ENCODE data around the gene NSUN4. TPM values are rescaled to one million over a fixed set of nuclear protein-coding genes. Genes with fewer than 3 reads are reported as not detected.
A peak's percentile ranks its signal among the peaks of the same experiment; 100 is the strongest.

The NSUN4 gene
- total and polyA plus RNA-seq, 2 of the 13 experiments (the other 11 are each of a cell fraction or from before 2014, with no cell fraction given), result 21.5 to 23.5 TPM

- TF ChIP-seq ARID5B (CRISPR knock-in tag; IDR thresholded peaks at IDR 0.05) (peak; percentile 34; the same call in 1 of the 2 replicates), ZNF335 (CRISPR knock-in tag; IDR thresholded peaks at IDR 0.05) (no peak), TEAD3 (CRISPR knock-in tag; optimal IDR thresholded peaks at IDR 0.05; ENCODE audit: borderline replicate concordance) (no peak), PREB (CRISPR knock-in tag; IDR thresholded peaks at IDR 0.05) (no peak)
Measured at GRCh38 chr1:46345281-46345680, 4.7 kb downstream of the NSUN4 start (continued).

GRCh38 chr1:46352363-46352762 is 11.8 kb downstream of the NSUN4 start:
- DNase-seq (ENCODE audit: low spot score) (no peak), FAIRE-seq (no peak), ATAC-seq (no peak)
- H2AFZ ChIP-seq (ENCODE audit: low read length), result no peak overlapping the region
- H3K4me3 ChIP-seq (replicated peaks in 1 of 3; ENCODE audit: insufficient read depth in 1 of 3, low read depth in 2 of 3, low read length in 3 of 3), result no peak overlapping the region
- no peaks in the 10 kb centered on the region for H3K79me2 ChIP-seq (ENCODE audit: insufficient read depth, low read length)
- BruUV-seq (replicated peaks), result no TSS peak
- TF ChIP-seq HCFC1 (IDR thresholded peaks at IDR 0.05; ENCODE audit: low read depth, low read length) (no peak), HNRNPK (IDR thresholded peaks at IDR 0.05; ENCODE audit: low read depth, low read length, poor library complexity, severe bottlenecking) (peak; percentile 73)
- intact Hi-C loops (cut with micrococcal nuclease; ENCODE audit: unreplicated experiment), result no loop called here
- ChIA-PET CTCF (ENCODE audit: low intra/inter-chr PET ratio, low total read pairs) (no interaction called here), POLR2A (interaction anchor here (1.3 kb wide), 1 partner anchor 11 kb away, joined by 3 read pairs; no protein-coding TSS in a partner anchor)
- WGBS (ENCODE audit: low lambda C conversion rate), result 96% methylated on average over 2 of the region's 2 CpGs
- in situ Hi-C loops (cut with HindIII; ENCODE audit: extremely low pct_ligation_motif_present, low pct_unique_long_range_greater_than_20kb), result no loop called here
- no peaks in the 10 kb centered on the region for H3K27me3 ChIP-seq (ENCODE audit: control insufficient read depth in 1 of 2, insufficient read depth in 2 of 2, low read length in 2 of 2)
- H3K9me3 ChIP-seq (ENCODE audit: low read length), result no peaks in the 10 kb centered on the region
- H3K4me2 ChIP-seq (ENCODE audit: low read depth, low read length), result no peak overlapping the region
- H3K36me3 ChIP-seq (replicated peaks in 1 of 2; ENCODE audit: control insufficient read depth in 1 of 2, insufficient read depth in 2 of 2, low read length in 2 of 2), result peaks cover 13 to 56% of the 10 kb centered on the region in 2 experiments
- H3K27ac ChIP-seq (ENCODE audit: extremely low read length, insufficient read depth, low read length), result no peak overlapping the region
- peaks cover 6% of the 10 kb centered on the region; the same call in 1 of the 2 replicates for H3K4me1 ChIP-seq (ENCODE audit: insufficient read depth, low read length)
- H4K20me1 ChIP-seq (ENCODE audit: insufficient read depth, low read length), result no peaks in the 10 kb centered on the region
- H3K9ac ChIP-seq (ENCODE audit: insufficient read depth, low read depth, low read length), result no peak overlapping the region

All from HepG2 (cell line).